ENCODE results near the gene MARCKS. TPM values are rescaled to one million over a fixed set of nuclear protein-coding genes. Genes with fewer than 3 reads are reported as not detected.
A peak's percentile ranks its signal among the peaks of the same experiment; 100 is the strongest.

The MARCKS gene
- total RNA-seq, 3 donors from 2014 or later, result 131 to 245 (median 136) TPM

- DNase-seq (peak; percentile 86 to 88 (median 88)), ATAC-seq (peak; percentile 54)
- peak overlapping the region; percentile 6 for H3K4me3 ChIP-seq
- no peaks in the 10 kb centered on the region for H3K9me3 ChIP-seq
- intact Hi-C loops (cut with DNase I, micrococcal nuclease), result loop anchor here in 1 of 2 donors (5.0 to 10.0 kb wide), 2 partner anchors 290 to 443 kb away; no protein-coding TSS in a partner anchor
- peaks cover 14% of the 10 kb centered on the region for H3K4me1 ChIP-seq (ENCODE audit: low read depth)
- no peak for TF ChIP-seq CTCF (IDR thresholded peaks at IDR 0.05)
- no peaks in the 10 kb centered on the region for H3K36me3 ChIP-seq (ENCODE audit: low read depth)
Observed at GRCh38 chr6:113854531-113855499, 2.3 kb upstream of the MARCKS start.

GRCh38 chr6:113855500-113856374 is 1.4 kb upstream of the MARCKS start:
- ATAC-seq, result no peak
- no peak for TF ChIP-seq CTCF (IDR thresholded peaks at IDR 0.05)
- Histone ChIP-seq H3K9me3 (no peaks in the 10 kb centered on the region), H3K4me1 (ENCODE audit: low read depth) (peaks cover 14% of the 10 kb centered on the region), H3K4me3 (peak overlapping the region; percentile 75), H3K36me3 (ENCODE audit: low read depth) (no peaks in the 10 kb centered on the region)
- DNase-seq, result peak; percentile 53 to 65 (median 60)
- intact Hi-C loops (cut with DNase I, micrococcal nuclease), result loop anchor here in 1 of 2 donors (5.0 to 10.0 kb wide), 2 partner anchors 291 to 443 kb away; no protein-coding TSS in a partner anchor

- H3K4me3 ChIP-seq, result peak overlapping the region; percentile 75
- H3K36me3 ChIP-seq (ENCODE audit: low read depth), result no peaks in the 10 kb centered on the region
- ATAC-seq, result no peak
- no peaks in the 10 kb centered on the region for H3K9me3 ChIP-seq
- no peak for DNase-seq
- intact Hi-C loops (cut with DNase I, micrococcal nuclease), result loop anchor here in 1 of 2 donors (5.0 to 10.0 kb wide), 2 partner anchors 291 to 444 kb away; no protein-coding TSS in a partner anchor
- peaks cover 16% of the 10 kb centered on the region for H3K4me1 ChIP-seq (ENCODE audit: low read depth)
- TF ChIP-seq CTCF (IDR thresholded peaks at IDR 0.05), result no peak
Observed at GRCh38 chr6:113856375-113856624, 845 bp upstream of the MARCKS start.

- peak; percentile 58 to 66 (median 65) for DNase-seq
- Histone ChIP-seq H3K4me3 (peak overlapping the region; percentile 75), H3K9me3 (no peaks in the 10 kb centered on the region), H3K36me3 (ENCODE audit: low read depth) (no peaks in the 10 kb centered on the region), H3K4me1 (ENCODE audit: low read depth) (peaks cover 21% of the 10 kb centered on the region)
- no peak for ATAC-seq
- intact Hi-C loops (cut with DNase I, micrococcal nuclease), result loop anchor here in 1 of 2 donors (5.0 to 10.0 kb wide), 2 partner anchors 293 to 446 kb away; no protein-coding TSS in a partner anchor
- TF ChIP-seq CTCF (IDR thresholded peaks at IDR 0.05), result no peak
Observed at GRCh38 chr6:113857556-113858479, 673 bp downstream of the MARCKS start.
